VCaP (cell line): ENCODE data around the gene RASSF8.

Experiments
- H3K27ac ChIP-seq: fragments of 450-650 bp; 2 replicates; pipeline ENCODE4 v1.5.1; 2017
- CTCF ChIP-seq: fragments of 450-650 bp; conservative IDR thresholded peaks from 2 replicates; pipeline ENCODE4 v1.5.1; 2017; ENCODE audit warnings: mild to moderate bottlenecking, moderate library complexity

Gene RASSF8

GRCh38 chr12:25958428-25959070 lies at the start of gene RASSF8:
TSS of gene RASSF8 (plus strand) at chr12:25958682. CDS start at chr12:26055344, 96,662 bp downstream.
- peak within 1 kb of the TSS; percentile 93 for H3K27ac ChIP-seq
- TF ChIP-seq CTCF, result peak; percentile 55

GRCh38 chr12:25914551-25914950 lies 43.9 kb upstream of the RASSF8 start:
- peak overlapping the region; percentile 72 for H3K27ac ChIP-seq
- no peak for TF ChIP-seq CTCF

- peak overlapping the region; percentile 74 for H3K27ac ChIP-seq
- no peak; the same call in 1 of the 2 replicates for TF ChIP-seq CTCF
These were observed 33.9 kb upstream of the RASSF8 start for GRCh38 chr12:25924491-25925001.

GRCh38 chr12:25925064-25925463 lies 33.4 kb upstream of the RASSF8 start:
- peak overlapping the region; percentile 74 for H3K27ac ChIP-seq
- TF ChIP-seq CTCF, result no peak

GRCh38 chr12:25926536-25926935 lies 31.9 kb upstream of the RASSF8 start:
- H3K27ac ChIP-seq, result no peak overlapping the region
- no peak for TF ChIP-seq CTCF

- H3K27ac ChIP-seq, result no peak overlapping the region
- no peak for TF ChIP-seq CTCF
These were observed 29.3 kb upstream of the RASSF8 start for GRCh38 chr12:25929142-25929541.

GRCh38 chr12:25932971-25933370 lies 25.5 kb upstream of the RASSF8 start:
- no peak overlapping the region for H3K27ac ChIP-seq
- no peak for TF ChIP-seq CTCF
